Measurements from ENCODE around the gene GNG14. TPM values are rescaled to one million over a fixed set of nuclear protein-coding genes. Genes with fewer than 3 reads are reported as not detected.
"Not testable (repeated sequence)": the region's sequence is repeated elsewhere in the genome, so short reads cannot be mapped to it uniquely, and the experiment has no call there.

The GNG14 gene
- total RNA-seq, 1 experiment from 2014 or later, result not detected

DNA sequence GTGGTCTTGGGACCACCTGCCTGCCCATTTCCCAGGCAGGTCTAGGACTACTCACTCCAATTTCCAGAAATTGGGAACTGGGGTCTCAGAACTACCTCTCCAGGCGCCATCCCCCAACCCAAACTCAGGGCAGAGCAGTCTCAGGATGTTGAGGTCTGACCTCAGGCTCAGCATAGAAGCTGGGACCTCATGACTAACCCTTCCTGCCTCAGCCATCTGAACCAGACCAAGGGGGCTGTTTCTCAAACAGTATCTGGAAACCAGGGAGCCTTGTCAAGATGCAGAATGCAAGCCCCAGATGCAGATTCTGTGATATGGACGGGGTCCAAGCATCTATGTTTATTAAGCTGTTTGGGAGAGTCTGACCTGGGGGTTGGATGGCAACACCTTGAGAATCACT, 7.3 kb downstream of the GNG14 start:
- no peak for DNase-seq (ENCODE audit: extremely low read depth, low read depth)

DNA sequence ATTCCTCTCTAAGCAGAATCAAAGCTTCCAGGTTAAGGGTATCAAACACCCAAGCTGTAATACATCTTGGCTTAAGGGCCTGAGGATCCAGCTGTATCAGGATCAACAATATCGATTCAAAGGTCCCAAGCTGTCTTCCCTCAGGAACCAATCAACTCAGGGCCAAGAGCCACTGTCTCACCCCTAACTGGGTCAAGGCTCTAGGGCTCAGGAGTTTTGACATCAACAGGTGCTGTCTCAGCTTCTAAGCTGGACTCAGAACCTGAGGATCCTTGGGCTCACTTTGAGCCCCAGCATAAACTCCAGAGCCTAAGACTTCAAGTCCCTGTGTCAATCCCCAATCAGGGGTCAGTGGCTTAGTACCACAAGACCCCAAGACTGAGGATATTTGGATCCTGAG, 7.7 kb downstream of the GNG14 start:
- no peak for DNase-seq (ENCODE audit: extremely low read depth, low read depth)

DNA sequence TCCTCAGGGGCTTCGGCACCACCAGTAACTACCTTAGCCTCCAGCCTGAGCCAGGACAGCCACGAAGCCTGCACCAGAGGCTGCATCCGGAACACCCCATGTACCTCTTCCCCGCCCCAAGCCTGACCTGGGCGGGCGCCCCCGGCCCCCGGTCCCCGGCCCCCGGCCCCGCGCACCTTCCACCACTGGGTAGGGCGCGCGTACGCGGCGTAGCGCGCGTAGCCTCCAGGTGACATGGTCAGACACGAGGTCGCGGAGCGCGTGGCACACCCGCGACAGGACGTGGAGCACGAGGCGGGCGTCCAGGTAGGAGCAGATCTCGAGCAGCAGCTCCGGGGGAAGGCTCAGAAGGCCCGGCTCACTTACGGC, 8.2 kb downstream of the GNG14 start:
- DNase-seq (ENCODE audit: extremely low read depth, low read depth), result no peak

DNA sequence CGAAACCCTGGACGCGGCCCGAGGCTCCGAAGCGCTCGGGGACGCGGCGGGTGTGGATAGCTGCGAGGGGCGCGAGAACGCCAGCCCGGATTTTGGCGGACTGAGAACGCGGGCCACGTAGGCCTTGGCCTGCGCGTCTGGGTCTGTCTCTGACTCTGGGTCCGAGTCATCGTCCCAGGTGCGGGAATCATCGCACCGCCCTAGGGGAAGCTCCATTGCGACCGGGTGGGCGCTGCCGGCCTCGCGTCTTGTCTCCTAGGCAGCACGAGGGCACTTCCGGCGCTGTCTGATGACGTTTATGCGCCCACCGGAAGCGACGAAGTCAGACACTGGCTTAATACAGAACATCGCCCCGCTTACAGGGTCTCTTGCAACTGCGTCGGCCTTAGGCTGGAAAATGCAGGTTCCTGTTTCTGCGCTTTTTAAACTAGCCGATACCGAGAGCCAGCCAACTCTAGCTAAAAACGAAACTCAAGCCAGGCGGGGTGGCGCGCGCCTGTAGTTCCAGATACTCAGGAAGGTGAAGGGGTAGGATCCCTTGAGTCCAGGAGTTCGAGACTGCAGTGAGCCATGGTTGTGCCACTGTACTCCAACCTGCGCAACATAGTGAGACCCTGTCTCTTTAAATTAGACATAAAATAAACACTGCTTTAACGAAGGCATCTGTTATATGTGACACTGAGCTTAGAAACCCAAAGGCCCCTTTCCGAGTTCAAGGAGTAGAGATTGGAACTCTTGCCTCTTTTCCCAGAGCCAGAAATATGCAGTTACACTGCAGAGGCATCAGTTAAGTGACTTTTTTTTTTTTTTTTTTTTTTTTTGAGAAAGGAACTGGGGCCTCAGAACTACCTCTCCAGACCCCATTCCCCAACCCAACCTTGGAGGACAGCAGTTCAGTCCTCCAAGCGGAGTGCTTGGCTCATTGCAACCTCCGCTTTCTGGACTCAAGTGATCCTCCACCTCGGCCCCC, 8.9 kb downstream of the GNG14 start, which contains the start of gene FBXW9:
FBXW9 (minus strand) TSS at position 266 of the 970 bp plus-strand sequence; CDS start at position 216, 50 bp downstream.
- DNase-seq (ENCODE audit: extremely low read depth, low read depth), result peak; percentile 86

DNA sequence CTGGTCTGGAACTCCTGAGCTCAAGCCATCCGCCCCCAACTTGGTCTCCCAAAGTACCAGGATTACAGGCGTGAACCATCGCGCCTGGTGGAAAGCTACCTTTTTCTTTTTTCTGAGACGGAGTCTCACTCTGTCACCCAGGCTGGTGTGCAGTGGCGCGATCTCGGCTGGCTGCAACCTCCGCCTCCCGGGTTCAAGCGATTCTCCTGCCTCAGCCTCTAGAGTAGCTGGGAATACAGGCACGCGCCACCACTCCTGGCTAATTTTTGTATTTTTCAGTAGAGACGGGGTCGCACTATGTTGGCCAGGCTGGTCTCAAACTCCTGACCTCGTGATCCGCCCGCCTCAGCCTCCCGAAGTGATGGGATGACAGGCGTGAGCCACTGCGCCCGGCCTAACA, 9.6 kb downstream of the GNG14 start:
- not testable (repeated sequence) for DNase-seq (ENCODE audit: extremely low read depth, low read depth)

DNA sequence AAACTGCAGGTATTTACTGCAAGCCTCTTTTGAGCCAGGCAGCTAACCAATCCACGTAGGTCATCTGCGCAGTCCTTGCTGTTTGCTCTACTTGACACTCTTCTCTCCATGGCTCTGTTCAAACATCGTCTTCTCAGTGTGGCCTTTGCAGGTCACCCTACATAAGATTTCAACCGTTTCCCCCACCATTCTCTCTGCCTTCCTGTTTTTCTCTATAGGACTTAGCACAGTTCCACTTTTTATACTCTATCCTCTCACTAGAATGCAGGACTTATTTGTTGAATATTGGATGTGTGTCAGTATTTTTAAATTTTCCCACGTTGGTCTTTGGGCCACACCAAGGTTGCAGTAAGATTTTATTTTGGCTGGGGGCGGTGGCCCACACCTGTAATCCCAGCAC, 10.3 kb downstream of the GNG14 start:
- no peak for DNase-seq (ENCODE audit: extremely low read depth, low read depth)

DNA sequence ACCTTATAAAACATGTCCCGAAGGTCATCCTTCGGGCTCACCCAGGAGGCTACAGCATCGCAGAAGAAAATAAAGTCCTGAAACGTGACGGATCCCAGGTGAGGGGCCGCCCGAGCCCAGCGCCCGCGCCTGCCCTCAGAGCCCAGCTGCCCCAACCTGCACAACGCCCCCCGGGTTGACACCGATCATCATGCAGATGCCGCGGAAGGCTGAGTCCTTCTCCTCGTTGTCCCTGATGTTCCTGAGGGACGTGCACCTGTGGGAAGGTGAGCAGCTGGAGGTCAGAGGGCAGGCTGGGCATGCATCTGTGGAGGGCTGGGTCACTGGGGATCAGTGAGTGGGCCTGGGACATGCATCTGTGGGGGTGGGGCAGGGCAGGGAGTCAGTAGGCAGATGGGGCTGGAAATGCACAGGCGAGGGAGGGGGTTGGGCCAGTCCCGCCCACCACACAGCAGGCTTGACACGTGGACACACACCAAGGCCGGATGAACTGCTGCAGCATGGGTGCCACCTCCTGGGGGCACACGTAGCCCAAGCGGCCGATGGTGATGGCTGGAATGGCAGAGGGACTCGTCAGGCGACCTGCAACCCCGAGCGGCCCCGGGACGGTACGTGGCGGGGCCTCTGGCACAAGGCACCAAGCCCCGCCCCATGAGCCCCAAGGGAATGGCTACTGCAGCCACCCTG, 13.9 kb downstream of the GNG14 start:
- no peak for DNase-seq (ENCODE audit: extremely low read depth, low read depth)

DNA sequence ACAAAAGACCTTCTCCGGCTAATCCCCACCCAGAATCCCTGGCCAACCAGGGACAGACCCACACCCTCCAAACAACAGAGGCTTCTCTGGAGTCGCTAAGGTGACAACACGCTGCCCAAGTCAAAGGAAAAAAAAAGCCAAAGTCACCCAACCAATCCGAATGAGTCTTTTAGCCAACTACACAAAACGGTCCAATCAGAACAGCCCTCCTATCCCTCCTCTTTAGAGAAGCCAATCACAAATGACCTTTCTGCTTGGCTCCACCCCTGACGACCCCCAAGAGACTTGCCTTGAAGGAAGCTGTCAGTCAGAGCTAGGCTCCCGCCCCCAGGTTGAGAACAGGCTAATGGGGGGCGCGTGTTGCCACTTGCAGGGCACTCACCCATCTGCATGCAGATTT, 15.2 kb downstream of the GNG14 start:
- no peak for DNase-seq (ENCODE audit: extremely low read depth, low read depth)

DNA sequence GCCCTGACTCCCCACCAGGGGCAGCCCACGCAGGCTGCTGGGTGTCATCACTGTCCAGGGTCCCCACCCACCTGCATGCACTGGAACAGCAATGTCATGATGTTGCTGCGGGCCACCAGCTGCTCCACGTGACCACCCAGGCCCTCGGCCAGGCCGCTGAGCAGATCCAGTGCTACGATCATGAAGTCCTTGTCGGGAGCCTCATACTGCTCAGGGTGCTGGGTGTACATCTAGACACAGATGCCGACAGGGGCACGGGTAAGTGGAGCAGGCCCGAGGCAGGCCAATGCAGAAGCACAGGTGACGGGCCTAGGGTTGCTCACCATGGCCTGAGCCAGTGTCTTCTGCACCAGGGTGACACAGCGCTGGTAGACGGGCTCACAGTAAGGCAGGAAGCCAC, 17.4 kb downstream of the GNG14 start:
- no peak for DNase-seq (ENCODE audit: extremely low read depth, low read depth)

DNA sequence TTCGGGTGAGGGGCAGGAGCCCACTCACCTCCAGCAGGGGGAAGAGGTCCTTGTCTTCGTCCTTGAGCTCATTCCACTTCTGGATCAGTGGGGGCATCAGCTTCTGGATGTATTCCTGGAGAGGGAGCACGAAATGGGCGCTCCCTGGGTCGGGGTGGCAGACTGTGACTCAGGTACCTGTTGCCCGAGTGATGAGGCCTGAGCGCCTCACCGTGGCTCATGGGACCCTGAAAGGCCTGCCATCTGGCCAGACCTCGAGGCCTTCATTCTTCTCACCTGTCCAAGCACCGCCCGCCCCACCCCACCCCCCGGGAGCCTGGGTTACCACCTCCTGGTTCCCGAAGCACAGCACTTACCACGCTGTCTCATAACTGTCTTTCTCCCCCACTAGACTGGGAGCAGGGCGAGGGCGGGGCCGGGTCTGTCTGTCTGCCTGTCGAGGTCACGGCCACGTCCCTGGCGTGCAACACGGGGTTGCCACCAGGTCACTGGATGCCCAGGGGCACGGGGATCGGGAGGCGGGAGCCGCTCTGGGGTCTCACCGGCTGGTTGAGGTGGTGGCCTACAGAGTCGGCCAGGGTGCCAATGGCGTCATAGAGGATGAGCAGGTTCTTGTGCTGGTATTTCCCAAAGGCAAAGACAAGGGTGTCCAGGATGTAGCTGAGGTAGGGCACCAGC, 18.0 kb downstream of the GNG14 start:
- no peak for DNase-seq (ENCODE audit: extremely low read depth, low read depth)

DNA sequence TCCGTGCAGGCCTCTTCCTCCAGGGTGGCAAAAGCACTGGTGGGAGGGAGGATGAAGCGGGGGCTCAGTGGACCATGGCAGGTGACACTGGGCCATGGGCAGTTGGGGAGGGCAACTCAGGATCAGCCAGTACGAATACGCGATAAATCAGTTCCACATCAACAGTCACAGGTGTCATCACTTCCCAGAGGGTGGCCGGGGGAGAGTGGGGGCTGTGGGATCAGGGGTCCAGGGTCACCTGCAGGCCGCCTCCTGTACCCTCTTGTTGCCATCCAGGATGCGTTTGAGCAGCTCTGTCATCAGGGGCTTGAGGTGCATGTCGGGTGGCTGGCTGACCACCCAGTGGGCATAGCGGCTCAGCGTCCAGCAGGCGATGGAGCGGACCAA, 18.5 kb downstream of the GNG14 start:
- no peak for DNase-seq (ENCODE audit: extremely low read depth, low read depth)

DNA sequence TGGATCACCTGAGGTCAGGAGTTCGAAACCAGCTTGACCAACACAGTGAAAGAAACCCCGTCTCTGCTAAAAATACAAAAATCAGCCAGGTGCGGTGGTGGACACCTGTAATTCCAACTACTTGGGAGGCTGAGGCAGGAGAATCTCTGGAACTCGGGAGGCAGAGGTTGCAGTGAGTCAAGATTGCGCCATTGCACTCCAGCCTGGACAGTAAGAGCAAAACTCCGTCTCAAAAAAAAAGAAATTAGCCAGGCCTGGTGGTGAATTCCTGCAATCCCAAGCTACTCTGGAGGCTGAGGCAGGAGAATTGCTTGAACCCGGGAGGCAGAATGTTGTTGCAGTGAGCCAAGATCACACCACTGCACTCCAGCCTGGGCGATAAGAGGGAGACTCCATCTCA, 20.8 kb downstream of the GNG14 start:
- DNase-seq (ENCODE audit: extremely low read depth, low read depth), result no peak

DNA sequence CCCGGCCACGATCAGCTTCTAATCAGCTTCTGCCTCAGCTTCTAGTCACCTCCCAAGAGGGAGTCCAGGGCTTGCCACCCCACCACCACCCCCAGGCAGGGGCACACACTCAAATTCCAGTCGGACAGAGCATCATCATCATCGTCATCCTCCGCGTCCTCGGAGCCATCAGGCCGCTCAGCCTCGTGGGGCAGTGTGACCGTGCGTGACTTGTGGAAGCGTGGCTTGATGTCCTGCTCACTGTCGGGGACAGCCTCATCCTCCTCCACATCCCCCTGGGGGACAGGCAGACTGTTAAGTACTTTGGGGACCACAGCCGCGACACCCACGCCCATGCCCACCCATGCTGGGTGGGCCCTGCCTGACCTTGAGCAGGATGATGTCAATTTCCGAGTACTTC, 23.4 kb downstream of the GNG14 start:
- DNase-seq (ENCODE audit: extremely low read depth, low read depth), result no peak

DNA sequence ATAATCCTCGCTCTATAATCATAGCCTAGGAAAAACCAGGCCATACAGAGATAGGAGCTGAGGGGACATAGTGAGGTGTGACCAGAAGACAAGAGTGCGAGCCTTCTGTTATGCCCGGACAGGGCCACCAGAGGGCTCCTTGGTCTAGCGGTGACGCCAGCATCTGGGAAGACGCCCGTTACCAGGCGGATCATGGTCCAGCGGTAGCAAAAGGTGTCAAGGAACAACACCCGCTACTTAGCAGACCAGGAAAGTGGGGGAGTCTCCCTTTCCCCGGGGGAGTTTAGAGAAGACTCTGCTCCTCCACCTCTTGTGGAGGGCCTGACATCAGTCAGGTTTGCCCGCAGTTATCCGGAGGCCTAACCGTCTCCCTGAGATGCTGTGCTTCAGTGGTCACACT, 24.3 kb downstream of the GNG14 start:
- DNase-seq (ENCODE audit: extremely low read depth, low read depth), result not testable (repeated sequence)

DNA sequence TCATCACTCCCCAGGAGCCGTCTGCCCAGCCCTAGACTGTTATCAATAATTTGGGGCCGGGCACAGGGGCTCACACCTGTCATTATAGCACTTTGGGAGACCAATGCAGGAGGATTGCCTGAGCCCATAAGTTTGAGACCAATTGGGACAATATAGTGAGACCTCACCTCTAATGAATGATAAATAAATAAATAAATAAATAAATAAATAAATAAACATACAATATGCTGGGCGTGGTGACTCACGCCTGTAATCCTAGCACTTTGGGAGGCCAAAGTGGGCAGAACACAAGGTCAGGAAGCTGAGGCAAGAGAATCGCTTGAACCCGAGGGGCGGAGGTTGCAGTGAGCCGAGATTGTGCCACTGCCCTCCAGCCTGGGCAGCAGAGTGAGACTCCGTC, 25.5 kb downstream of the GNG14 start:
- DNase-seq (ENCODE audit: extremely low read depth, low read depth), result not testable (repeated sequence)

DNA sequence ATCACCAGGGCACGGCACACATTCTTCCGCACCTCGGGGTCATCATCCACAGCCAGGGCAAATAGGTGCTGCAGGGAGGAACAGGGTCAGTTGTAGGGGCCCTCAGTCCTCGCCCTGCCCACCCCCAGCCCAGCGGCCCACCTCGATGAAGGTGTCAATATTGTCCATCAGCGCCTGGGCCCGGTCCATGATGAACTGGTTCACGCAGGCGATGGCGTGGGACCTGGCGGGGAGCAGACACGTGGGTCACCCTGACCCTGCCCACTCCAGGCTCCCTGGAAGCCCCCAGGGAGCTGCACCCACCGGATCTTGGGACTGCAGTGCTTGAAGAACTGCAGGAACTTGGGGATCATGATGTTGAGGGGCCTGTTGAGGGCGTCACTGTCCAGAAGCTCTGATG, 27.3 kb downstream of the GNG14 start:
- no peak for DNase-seq (ENCODE audit: extremely low read depth, low read depth)

DNA sequence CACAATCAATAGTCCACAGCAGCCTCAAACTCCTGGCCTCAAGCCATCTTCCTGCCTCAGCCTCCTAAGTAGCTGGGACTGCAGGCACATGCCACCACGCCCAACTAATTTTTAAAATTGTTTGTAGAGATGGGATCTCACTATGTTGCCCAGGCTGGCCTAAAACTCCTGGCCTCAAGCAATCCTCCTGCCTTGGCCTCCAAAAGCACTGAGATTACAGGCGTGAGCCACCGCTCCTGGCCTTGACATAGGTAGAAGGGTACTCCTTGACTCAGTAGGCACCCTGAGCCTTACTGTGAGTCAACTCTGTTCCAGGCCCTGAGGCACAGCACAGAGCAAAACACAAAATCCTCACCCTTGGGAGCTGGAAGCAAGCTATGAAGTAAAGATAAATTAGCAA, 28.1 kb downstream of the GNG14 start:
- DNase-seq (ENCODE audit: extremely low read depth, low read depth), result no peak

DNA sequence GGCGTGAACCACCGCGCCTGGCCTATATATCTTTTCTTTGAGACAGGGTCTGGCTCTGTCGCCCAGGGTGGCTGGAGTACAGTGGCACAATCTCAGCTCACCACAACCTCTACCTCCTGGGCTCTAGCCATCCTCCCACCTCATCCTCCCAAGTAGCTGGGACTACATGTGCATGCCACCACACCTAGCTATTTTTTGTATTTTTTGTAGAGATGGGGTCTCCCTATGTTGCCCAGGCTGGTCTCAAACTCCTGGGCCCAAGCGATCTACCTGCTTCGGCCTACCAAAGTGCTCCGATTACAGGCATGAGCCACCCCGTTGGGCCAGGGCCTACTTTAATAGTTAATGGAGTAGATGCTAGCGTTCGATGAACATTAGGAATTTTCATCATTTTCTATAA, 32.5 kb downstream of the GNG14 start:
- no peak for DNase-seq (ENCODE audit: extremely low read depth, low read depth)

DNA sequence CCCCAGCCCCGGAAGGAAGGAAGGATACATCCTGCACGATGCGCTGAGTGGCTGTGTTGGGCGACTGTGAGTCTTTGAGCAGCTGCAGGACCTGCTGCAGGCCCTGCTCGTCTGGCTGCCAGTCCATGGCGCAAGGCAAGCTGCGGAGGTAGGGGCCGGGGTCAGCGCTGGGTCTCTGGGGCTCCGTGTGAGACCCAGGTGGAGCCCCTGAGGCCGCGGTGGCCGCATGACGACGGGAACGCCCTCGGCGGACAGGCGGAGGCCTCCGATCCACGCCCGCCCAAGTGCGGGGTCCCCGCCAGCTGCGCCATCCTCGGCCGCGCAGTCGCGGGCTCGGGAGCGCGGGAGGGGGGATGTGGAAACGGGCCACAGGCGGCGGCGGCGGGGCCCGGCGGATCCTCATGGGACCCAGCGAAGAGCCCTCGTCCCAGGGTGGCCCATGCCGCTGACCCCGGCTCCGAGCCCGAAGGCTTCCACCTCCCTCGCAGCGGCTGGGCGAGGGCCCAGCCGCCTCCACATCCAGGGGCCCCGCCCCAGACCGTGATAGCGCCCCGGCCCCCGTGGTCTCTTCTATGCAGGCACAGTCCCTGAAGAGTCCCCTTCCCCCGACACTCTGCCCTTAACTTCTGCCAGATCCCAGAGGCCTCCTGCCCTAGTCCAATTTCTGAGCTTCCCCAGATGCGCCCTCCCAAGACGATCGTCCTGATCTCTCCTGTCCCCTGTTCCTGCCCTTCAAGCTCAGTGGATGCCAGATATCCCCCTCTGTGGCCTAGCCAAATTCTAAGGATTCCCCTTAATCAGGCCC, 33.3 kb downstream of the GNG14 start:
- no peak for DNase-seq (ENCODE audit: extremely low read depth, low read depth)

All from NCI-H460 (cell line).